HG02642 (cell line): ENCODE data around the gene CNTN5.

Experiments used
- ATAC-seq: cut with Tn5 transposase; IDR thresholded peaks from one replicate; pipeline ENCODE4 v1.9.1; 2021; ENCODE audit warnings: mild to moderate bottlenecking; ENCODE audit not compliant: unreplicated experiment, poor library complexity

The CNTN5 gene

GRCh38 chr11:100151944-100152343 is 1131.2 kb downstream of the CNTN5 start:
- no peak for ATAC-seq

GRCh38 chr11:100152766-100153165 is 1132.0 kb downstream of the CNTN5 start:
- ATAC-seq, result no peak

DNA sequence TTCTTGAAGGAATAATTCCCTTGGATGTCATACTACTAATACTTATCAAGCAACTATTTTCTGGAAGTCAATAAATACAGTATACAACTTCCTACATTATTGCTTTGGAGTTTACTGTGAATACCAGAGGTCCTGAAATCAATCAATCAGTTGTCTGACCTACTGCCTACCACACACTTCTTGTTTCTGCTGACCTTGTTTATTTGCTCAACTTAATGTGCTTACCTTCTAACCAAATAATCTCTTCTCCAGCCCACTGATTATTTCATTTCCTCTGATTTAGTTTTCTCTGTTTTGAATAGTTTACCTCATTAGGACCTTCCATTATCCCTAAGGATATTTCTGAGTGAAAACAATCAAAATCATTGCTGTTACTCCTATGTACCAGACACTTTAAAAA is 1142.7 kb downstream of the CNTN5 start:
- ATAC-seq, result no peak

DNA sequence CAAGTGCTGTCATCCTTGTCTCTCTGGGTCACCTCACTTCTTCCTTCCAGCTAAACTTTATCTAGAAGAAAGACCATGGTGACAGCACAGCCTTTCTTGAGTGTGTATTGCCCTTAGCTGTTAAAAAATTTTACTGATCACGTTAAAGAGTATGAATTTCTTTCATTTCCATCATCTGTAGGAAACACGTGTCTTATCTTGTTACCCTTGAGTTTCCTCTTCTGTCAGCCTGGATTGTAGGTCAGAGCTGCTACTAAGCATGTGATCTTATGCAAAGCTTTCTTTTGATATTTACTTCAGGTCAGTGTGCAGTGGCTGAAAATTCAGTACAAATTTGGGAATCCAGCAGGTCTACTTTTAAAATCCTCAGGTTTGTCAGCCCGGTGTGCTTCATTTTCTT is 1154.1 kb downstream of the CNTN5 start:
- no peak for ATAC-seq

DNA sequence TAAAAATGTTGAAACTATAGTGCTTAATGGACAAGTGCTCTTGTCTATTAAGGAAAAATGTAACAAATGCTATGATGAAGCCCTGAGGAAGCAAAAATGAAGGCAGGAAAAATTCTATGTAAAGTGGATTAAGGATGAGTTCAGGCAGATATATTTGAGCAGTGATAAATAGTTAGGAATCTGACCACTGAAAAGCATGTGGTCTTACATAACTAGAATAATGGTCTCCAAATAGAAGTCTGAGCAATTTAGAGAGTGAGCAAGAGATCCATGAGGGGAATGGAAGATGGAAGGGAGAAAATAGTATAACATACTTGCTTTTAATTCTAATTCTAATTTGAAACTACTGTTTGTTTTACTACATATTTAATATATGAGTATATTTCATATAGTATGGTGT is 1155.7 kb downstream of the CNTN5 start:
- ATAC-seq, result no peak

DNA sequence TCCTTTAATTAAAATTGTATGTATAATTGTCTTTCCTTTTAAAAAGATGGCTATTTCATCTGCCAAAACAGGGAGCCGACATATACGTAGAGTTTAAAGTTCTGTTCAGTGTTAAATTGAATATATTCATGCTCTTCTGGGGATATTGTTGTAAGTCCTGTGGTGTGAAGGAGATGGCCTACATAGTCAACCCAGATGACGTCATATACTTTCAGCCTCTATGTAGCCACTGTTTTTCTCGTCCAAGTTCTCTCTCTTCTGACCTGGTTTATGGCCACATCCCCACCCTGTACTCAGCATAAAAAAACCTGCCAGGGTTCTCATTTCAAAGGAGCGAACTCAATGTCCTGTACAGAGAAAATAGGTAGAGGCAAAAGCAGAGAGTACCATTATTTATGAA is 1156.9 kb downstream of the CNTN5 start:
- no peak for ATAC-seq

- no peak for ATAC-seq
Observed at GRCh38 chr11:100182350-100182749, 1161.6 kb downstream of the CNTN5 start.

- ATAC-seq, result no peak
Observed at GRCh38 chr11:100182927-100183326, 1162.2 kb downstream of the CNTN5 start.

- ATAC-seq, result no peak
Observed at GRCh38 chr11:100185588-100185987, 1164.8 kb downstream of the CNTN5 start.

DNA sequence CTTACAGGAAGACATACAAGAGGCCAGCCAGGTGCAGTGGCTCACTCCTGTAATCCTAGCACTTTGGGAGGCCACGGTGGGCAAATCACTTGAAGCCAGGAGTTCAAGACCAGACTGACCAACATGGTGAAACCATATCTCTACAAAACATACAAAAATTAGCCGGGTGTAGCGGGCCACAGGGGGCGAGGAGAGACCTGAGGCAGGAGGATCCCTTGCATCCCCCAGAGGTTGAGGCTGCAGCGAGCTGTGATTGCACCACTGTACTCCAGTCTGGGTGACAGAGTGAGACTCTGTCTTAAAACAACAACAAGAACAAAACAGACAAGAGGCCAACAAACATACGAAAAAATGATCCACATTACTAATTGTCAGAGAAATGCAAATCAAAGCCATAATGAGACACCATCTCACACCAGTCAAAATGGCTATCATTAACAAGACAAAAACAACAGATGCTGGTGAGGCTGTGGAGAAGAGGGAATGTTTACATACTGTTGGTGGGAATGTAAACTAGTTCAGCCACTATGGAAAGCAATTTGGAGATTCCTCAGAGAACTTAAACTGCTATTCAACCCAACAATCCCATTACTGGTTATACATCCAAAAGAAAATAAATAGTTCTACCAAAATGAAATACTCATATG is 1167.5 kb downstream of the CNTN5 start:
- ATAC-seq, result no peak

- ATAC-seq, result no peak
Observed at GRCh38 chr11:100190395-100190794, 1169.6 kb downstream of the CNTN5 start.

DNA sequence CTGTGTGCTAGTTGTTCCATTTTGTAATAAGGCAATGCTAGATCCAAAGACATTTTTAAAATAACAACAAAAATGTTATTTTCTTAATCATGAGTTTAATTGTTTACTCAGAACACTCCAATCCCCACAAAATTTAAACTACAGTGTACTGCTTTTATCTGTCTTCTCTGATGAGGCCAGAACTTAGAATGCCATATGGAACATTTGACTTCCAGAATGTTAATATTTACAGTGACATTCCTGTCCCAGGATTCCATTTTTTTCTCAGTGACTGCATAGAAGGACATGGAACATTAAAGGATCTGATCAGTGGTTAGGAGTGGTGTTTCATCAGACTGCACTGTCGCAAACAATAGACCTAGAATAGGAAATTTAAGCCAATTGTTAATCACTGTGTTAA is 1171.4 kb downstream of the CNTN5 start:
- ATAC-seq, result no peak

GRCh38 chr11:100203789-100204188 is 1183.0 kb downstream of the CNTN5 start:
- no peak for ATAC-seq

- ATAC-seq, result no peak
Observed at GRCh38 chr11:100205926-100206325, 1185.2 kb downstream of the CNTN5 start.

DNA sequence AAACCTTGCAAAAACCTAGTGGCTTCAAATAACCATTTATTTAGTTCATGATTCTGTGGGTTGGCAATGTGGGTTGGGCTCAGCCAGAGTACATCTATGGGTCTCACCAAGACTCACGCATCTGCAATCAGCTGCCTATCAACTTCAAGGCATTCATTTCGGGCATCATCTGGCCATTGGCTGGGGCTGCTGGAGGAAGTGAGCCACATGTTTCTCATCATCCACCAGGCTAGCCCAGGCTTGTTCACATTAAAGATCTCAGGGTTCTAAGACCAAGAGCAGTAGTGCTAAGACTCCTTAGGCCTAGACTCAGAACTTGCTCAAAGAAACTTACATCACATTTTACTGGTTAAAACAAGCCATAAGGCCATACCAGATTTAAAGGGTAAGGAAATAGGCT is 1187.5 kb downstream of the CNTN5 start:
- ATAC-seq, result no peak

DNA sequence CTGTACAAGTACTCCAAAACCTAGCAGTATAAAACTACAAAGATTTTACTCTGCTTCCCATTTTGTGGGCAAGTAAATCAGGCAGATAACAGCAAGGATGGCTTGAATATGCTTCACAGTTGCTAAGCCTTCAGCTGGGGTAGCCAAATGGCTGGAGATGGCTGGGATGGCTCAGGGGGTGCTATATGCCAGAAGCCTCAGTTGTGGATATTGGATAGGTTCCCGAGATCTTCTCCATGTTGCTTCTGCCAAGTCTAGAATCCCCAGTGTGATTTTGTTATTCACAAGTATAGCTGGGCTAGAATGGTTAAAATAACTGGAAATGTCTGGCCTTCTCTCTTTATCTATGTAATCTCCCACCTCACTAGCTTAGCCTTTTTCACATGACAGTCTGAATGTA is 1194.0 kb downstream of the CNTN5 start:
- no peak for ATAC-seq

- ATAC-seq, result no peak
Observed at GRCh38 chr11:100220801-100221200, 1200.1 kb downstream of the CNTN5 start.

- ATAC-seq, result no peak
Observed at GRCh38 chr11:100221791-100222190, 1201.0 kb downstream of the CNTN5 start.

DNA sequence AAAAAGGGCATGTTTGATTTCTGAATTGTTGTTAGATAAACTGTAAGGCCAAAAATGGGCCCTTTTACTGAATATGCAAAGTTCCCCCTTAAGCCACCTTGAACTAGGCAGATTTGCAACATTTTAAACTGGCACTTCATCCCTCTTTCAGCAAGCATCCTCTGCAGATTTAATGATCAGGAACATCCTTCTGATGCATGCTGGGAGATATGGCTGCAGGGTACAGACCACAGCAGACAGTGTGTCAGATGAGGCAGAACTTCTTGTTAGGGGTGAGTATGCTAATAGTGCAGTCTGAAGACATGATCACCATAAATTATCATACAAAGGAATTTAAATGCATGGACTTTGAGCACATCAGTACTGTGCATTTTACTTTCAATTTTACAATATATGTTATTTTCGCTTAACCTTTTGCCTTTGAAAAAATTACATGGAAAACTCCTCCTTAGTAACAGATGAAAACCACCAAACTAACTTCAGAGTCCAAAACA is 1203.8 kb downstream of the CNTN5 start:
- ATAC-seq, result no peak

DNA sequence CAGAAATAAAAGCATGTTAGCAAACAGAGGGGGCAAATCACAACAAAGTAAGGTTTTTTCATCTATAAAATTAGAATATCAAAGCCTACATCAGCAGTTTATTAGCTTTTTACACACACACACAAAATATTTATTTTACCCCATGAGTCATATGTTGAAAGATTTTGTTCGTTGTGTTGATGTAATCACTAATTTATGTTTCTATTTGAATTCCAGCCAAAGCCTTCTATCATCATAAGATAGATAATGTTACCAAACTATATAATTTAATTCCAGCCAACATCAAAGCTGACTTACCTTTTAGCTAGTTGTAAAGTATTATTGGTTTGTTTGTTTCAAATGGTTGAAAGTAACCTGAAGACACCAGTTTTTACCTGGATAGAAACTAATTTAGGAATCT is 1208.3 kb downstream of the CNTN5 start:
- no peak for ATAC-seq

- no peak for ATAC-seq
Observed at GRCh38 chr11:100232006-100232405, 1211.3 kb downstream of the CNTN5 start.

DNA sequence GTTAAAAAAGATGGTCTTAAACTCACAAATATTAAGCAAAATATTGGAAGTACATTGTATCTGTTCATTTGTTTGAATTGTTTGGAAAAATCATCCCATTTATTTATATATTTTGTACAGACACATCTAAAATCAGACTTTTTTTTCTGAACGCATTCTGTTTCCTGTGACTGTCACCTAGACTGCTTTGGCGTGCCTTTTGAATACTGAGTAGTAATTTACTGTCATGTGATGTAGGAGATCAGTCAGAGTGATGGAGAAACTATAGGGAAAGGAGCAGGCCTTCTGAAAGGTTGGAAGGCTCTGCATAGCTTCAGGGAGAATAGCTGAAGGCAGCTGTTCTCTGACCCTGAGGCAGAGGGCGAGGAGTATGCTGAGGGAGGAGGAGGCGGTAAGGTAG is 1214.3 kb downstream of the CNTN5 start:
- no peak for ATAC-seq
